AG09309 (cell line): ENCODE data around the gene DLGAP5.
A peak's percentile ranks its signal among the peaks of the same experiment; 100 is the strongest.

ENCODE experiments used
- DNase-seq: peaks from one replicate; pipeline ENCODE4 v3.0.0-alpha.2; 2010; ENCODE audit warnings: low read depth
- H3K4me3 ChIP-seq: 2 replicates; pipeline ENCODE4 v1.5.1; 2011; ENCODE audit warnings: mild to moderate bottlenecking, low read depth, low read length, moderate library complexity; ENCODE audit not compliant: control insufficient read depth
- CTCF ChIP-seq: IDR thresholded peaks from 2 replicates; pipeline ENCODE4 v1.5.1; 2011; ENCODE audit warnings: mild to moderate bottlenecking, low read depth, low read length, inconsistent platforms; ENCODE audit not compliant: insufficient read depth, control insufficient read depth; ENCODE audit errors: missing control alignments

DLGAP5 gene

GRCh38 chr14:55191203-55192053, at the start of gene DLGAP5:
Gene DLGAP5 (minus strand): TSS chr14:55191585. CDS start chr14:55189179, 2,406 bp downstream.
- DNase-seq = peak; percentile 80
- H3K4me3 ChIP-seq = peak within 1 kb of the TSS; percentile 87
- no peak for TF ChIP-seq CTCF

GRCh38 chr14:55240526-55241178, 49.3 kb upstream of the DLGAP5 start:
- peak; percentile 2 for DNase-seq
- TF ChIP-seq CTCF = no peak

GRCh38 chr14:55239320-55239719, 47.9 kb upstream of the DLGAP5 start:
- no peak for TF ChIP-seq CTCF
- DNase-seq = no peak
- no peak overlapping the region for H3K4me3 ChIP-seq

More at GRCh38 chr14:55240526-55241178, 49.3 kb upstream of the DLGAP5 start:
- H3K4me3 ChIP-seq = no peak overlapping the region

- no peak for DNase-seq
- no peak for TF ChIP-seq CTCF
- no peak overlapping the region for H3K4me3 ChIP-seq
Observed at GRCh38 chr14:55238019-55238680, 46.8 kb upstream of the DLGAP5 start.

GRCh38 chr14:55233591-55233990, 42.2 kb upstream of the DLGAP5 start:
- TF ChIP-seq CTCF = no peak
- H3K4me3 ChIP-seq = no peak overlapping the region
- DNase-seq = no peak

- H3K4me3 ChIP-seq = no peak overlapping the region
- TF ChIP-seq CTCF = no peak
- DNase-seq = no peak
Observed at GRCh38 chr14:55228261-55228660, 36.9 kb upstream of the DLGAP5 start.
